Keratinocyte (primary cell): ENCODE measurements around the gene PPP1R16B. TPM values are rescaled to one million over a fixed set of nuclear protein-coding genes. Genes with fewer than 3 reads are reported as not detected.
"Not testable (repeated sequence)": the region's sequence is repeated elsewhere in the genome, so short reads cannot be mapped to it uniquely, and the experiment has no call there.

Experiments used
- DNase-seq: peaks from one replicate; pipeline ENCODE4 v3.0.0-alpha.2; 2011; ENCODE audit warnings: low read depth, missing footprints, low spot score
- FAIRE-seq: peaks from 2 replicates; lab custom pipeline; 2011; peaks lifted over from hg19 to GRCh38; lab: Jason Lieb, UNC
- H2AFZ ChIP-seq: 2 replicates; pipeline ENCODE4 v1.6.0; 2012; ENCODE audit warnings: low read length, control low read depth, inconsistent platforms; ENCODE audit not compliant: control insufficient read depth
- H3K27ac ChIP-seq: 2 replicates; pipeline ENCODE4 v1.5.1; 2011; ENCODE audit warnings: low read length; ENCODE audit not compliant: control insufficient read depth, insufficient read depth
- H3K27me3 ChIP-seq: 3 replicates; pipeline ENCODE4 v1.6.0; 2011; ENCODE audit warnings: low read length; ENCODE audit not compliant: control insufficient read depth, insufficient read depth; ENCODE audit errors: extremely low read depth
- H3K36me3 ChIP-seq, 2 experiments: 2 replicates in 1 of 2; 3 replicates in 1 of 2; pipeline ENCODE4 v1.5.1; 2011; ENCODE audit warnings: low read length in 2 of 2, mild to moderate bottlenecking in 1 of 2; ENCODE audit not compliant: control insufficient read depth in 2 of 2, insufficient read depth in 2 of 2; ENCODE audit errors: extremely low read depth in 1 of 2
- H3K4me1 ChIP-seq: 3 replicates; pipeline ENCODE4 v1.5.1; 2011; ENCODE audit warnings: low read length; ENCODE audit not compliant: control insufficient read depth, insufficient read depth; ENCODE audit errors: extremely low read depth
- H3K4me2 ChIP-seq: 3 replicates; pipeline ENCODE4 v1.6.0; 2011; ENCODE audit warnings: low read depth, low read length; ENCODE audit not compliant: control insufficient read depth, insufficient read depth; ENCODE audit errors: extremely low read depth
- H3K4me3 ChIP-seq, 3 experiments: fragments of 200-600 bp in 1 of 3; sonication (generic) in 1 of 3; 2 replicates in 2 of 3; 3 replicates in 1 of 3; pipeline ENCODE4 v1.5.1; 2011 to 2016; ENCODE audit warnings: low read length in 3 of 3, mild to moderate bottlenecking in 3 of 3, control low read depth in 2 of 3, inconsistent platforms in 1 of 3, low read depth in 1 of 3, mixed read lengths in 1 of 3, mixed run types in 1 of 3, moderate library complexity in 1 of 3; ENCODE audit not compliant: control insufficient read depth in 2 of 3, insufficient read depth in 2 of 3; ENCODE audit errors: extremely low read depth in 1 of 3
- H3K79me2 ChIP-seq: 2 replicates; pipeline ENCODE4 v1.6.0; 2012; ENCODE audit warnings: low read length; ENCODE audit not compliant: control insufficient read depth, insufficient read depth
- H3K9ac ChIP-seq: 3 replicates; pipeline ENCODE4 v1.6.0; 2011; ENCODE audit warnings: low read length; ENCODE audit not compliant: control insufficient read depth, insufficient read depth; ENCODE audit errors: extremely low read depth
- H3K9me1 ChIP-seq: 3 replicates; pipeline ENCODE4 v1.6.0; 2011; ENCODE audit warnings: low read length; ENCODE audit not compliant: control insufficient read depth, insufficient read depth; ENCODE audit errors: extremely low read depth
- H3K9me3 ChIP-seq: 2 replicates; pipeline ENCODE4 v1.5.1; 2012; ENCODE audit warnings: low read depth, low read length; ENCODE audit not compliant: control insufficient read depth
- H4K20me1 ChIP-seq: 3 replicates; pipeline ENCODE4 v1.6.0; 2011; ENCODE audit warnings: low read length; ENCODE audit not compliant: control insufficient read depth, insufficient read depth; ENCODE audit errors: extremely low read depth
- EZH2 ChIP-seq: IDR thresholded peaks from one replicate; pipeline ENCODE4 v1.6.1; 2012; ENCODE audit warnings: inconsistent platforms, mild to moderate bottlenecking, low read length, moderate library complexity
- dilution Hi-C: fragments of 300-500 bp; cut with MboI; formaldehyde crosslinking; loops from one replicate; pipeline ENCODE4 v1.7.0; 2020; ENCODE audit warnings: low sequenced_read_pairs; ENCODE audit not compliant: extremely low pct_ligation_motif_present
- polyA plus RNA-seq, 5 experiments: library from polyadenylated mRNA; depleted of rRNA in 3 of 5; stranded (reverse) in 3 of 5; stranded (forward) in 1 of 5; unstranded in 1 of 5; fragments of >200 nt; gene quantifications; 1 replicate in 1 of 5; 2 replicates in 3 of 5; 3 replicates in 1 of 5; pipeline versions ENCODE4 v1.2.1 to v1.2.3, GENCODE V29; 2011 to 2012; ENCODE audit warnings: missing spikeins in 2 of 5, low read depth in 1 of 5, low replicate concordance in 1 of 5
- TF ChIP-seq, protein P1 (sequence below), 3 experiments: IDR thresholded peaks in 1 of 3; conservative IDR thresholded peaks in 1 of 3; optimal IDR thresholded peaks in 1 of 3; 2 replicates in 2 of 3; 3 replicates in 1 of 3; pipeline versions ENCODE3 to v1.5.1; 2011; ENCODE audit warnings: low read length in 3 of 3, mild to moderate bottlenecking in 3 of 3, moderate library complexity in 2 of 3, control low read depth in 1 of 3, inconsistent platforms in 1 of 3; ENCODE audit not compliant: insufficient read depth in 2 of 3; ENCODE audit errors: extremely low read depth in 1 of 3

PPP1R16B gene
- polyA plus RNA-seq, 1 donor (not counting 4 experiments of a cell fraction or from before 2014, with no cell fraction given) = not detected

DNA sequence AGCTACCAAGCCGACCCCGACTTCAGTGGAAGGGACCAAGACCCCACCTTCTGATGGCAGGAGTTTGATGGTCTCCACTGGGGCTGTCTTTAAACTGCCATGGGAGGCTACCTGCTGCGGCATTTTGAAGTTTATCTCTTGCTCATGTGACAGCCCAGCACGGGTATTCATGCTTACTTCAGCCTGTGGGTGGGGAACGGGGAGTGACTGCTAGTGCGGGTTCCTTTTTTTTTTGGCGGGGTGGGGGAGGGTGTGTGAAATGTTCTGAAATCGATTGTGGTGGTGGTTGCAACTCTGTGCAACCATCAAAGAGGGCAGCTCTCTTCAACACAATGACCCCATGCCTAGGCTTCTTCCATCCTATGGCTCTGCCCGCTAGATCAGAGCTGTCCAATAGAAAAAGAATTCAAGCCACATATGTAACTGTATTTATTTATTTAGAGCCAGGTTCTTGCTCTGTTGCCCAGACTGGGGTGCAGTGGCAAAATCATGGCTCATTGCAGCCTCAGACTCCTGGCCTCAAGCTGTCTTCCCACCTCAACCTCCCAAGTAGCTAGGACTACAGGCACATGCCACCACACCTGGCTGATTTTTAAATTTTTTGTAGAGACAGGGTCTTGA lies 53.7 kb downstream of the PPP1R16B start:
- Histone ChIP-seq H3K9ac (no peak overlapping the region), H3K27ac (no peak overlapping the region), H3K4me1 (no peaks in the 10 kb centered on the region), H2AFZ (no peak overlapping the region), H3K79me2 (no peaks in the 10 kb centered on the region), H3K9me1 (no peaks in the 10 kb centered on the region), H3K4me2 (no peak overlapping the region), H3K9me3 (no peaks in the 10 kb centered on the region), H3K27me3 (no peaks in the 10 kb centered on the region), H3K4me3 (no peak overlapping the region), H3K36me3 (no peaks in the 10 kb centered on the region), H4K20me1 (no peaks in the 10 kb centered on the region)
- dilution Hi-C loops = no loop called here
- no peak for DNase-seq
- no peak for FAIRE-seq
- no peak for TF ChIP-seq EZH2
- TF ChIP-seq, protein P1, sequence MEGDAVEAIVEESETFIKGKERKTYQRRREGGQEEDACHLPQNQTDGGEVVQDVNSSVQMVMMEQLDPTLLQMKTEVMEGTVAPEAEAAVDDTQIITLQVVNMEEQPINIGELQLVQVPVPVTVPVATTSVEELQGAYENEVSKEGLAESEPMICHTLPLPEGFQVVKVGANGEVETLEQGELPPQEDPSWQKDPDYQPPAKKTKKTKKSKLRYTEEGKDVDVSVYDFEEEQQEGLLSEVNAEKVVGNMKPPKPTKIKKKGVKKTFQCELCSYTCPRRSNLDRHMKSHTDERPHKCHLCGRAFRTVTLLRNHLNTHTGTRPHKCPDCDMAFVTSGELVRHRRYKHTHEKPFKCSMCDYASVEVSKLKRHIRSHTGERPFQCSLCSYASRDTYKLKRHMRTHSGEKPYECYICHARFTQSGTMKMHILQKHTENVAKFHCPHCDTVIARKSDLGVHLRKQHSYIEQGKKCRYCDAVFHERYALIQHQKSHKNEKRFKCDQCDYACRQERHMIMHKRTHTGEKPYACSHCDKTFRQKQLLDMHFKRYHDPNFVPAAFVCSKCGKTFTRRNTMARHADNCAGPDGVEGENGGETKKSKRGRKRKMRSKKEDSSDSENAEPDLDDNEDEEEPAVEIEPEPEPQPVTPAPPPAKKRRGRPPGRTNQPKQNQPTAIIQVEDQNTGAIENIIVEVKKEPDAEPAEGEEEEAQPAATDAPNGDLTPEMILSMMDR (optimal IDR thresholded peaks at IDR 0.05 in 1 of 3, IDR thresholded peaks at IDR 0.05 in 1 of 3, conservative IDR thresholded peaks at IDR 0.05 in 1 of 3; ENCODE audit: extremely low read depth in 1 of 3, insufficient read depth in 2 of 3, low read length in 3 of 3) = no peak

DNA sequence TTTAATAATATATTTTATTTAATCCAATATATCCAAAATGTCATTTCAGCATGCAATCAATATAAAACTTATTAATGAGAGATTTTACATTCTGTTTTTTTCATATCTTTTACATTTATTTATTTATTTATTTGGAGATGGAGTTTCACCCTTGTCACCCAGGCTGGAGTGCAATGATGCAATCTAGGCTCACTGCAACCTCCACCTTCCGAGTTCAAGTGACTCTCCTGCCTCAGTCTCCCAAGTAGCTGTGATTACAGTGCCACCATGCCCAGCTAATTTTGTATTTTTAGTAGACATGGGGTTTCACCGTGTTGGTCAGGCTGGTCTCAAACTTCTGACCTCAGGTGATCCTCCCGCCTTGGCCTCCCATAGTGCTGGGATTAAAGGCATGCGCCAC lies 54.4 kb downstream of the PPP1R16B start:
- not testable (repeated sequence) for FAIRE-seq

DNA sequence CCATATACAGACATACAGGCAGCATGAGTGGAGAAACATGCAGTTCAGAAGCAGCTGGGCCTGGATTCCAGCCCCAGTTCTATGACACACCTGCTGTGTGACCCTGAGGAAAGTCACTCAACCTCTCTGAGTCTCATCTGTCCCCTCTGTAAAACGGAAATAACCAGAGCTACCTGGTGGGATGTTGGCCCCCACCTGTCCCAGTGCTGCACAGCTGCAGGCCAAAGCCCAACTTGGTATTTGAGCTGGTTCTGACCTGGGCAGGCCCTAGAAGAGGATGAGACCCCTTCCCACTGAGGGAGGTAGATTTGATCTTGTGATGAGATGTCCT lies 55.5 kb downstream of the PPP1R16B start:
- DNase-seq (no peak), FAIRE-seq (no peak)
- Histone ChIP-seq H3K27ac (no peak overlapping the region), H2AFZ (no peak overlapping the region), H3K4me3 (no peak overlapping the region), H4K20me1 (no peaks in the 10 kb centered on the region), H3K9me3 (no peaks in the 10 kb centered on the region), H3K79me2 (no peaks in the 10 kb centered on the region), H3K27me3 (no peaks in the 10 kb centered on the region), H3K9ac (no peak overlapping the region), H3K4me2 (no peak overlapping the region), H3K9me1 (no peaks in the 10 kb centered on the region), H3K4me1 (no peaks in the 10 kb centered on the region), H3K36me3 (no peaks in the 10 kb centered on the region)
- no peak for TF ChIP-seq EZH2
- TF ChIP-seq, protein P1 (optimal IDR thresholded peaks at IDR 0.05 in 1 of 3, IDR thresholded peaks at IDR 0.05 in 1 of 3, conservative IDR thresholded peaks at IDR 0.05 in 1 of 3; ENCODE audit: extremely low read depth in 1 of 3, insufficient read depth in 2 of 3, low read length in 3 of 3) = no peak
- dilution Hi-C loops = no loop called here

More for the DNA sequence above, 54.4 kb downstream of the PPP1R16B start:
- H3K27ac ChIP-seq, H3K9me3 ChIP-seq, H3K9me1 ChIP-seq, H3K27me3 ChIP-seq, H3K4me1 ChIP-seq, H3K4me2 ChIP-seq, H3K4me3 ChIP-seq, H3K9ac ChIP-seq, H4K20me1 ChIP-seq, H3K36me3 ChIP-seq, dilution Hi-C loops, DNase-seq, H3K79me2 ChIP-seq, H2AFZ ChIP-seq: not testable (repeated sequence)
